Measurements from ENCODE around the gene AKT2. TPM values are rescaled to one million over a fixed set of nuclear protein-coding genes. Genes with fewer than 3 reads are reported as not detected.
A peak's percentile ranks its signal among the peaks of the same experiment; 100 is the strongest.

The AKT2 gene
- polyA plus RNA-seq, 3 donors, result 144 to 248 (median 180) TPM

DNA sequence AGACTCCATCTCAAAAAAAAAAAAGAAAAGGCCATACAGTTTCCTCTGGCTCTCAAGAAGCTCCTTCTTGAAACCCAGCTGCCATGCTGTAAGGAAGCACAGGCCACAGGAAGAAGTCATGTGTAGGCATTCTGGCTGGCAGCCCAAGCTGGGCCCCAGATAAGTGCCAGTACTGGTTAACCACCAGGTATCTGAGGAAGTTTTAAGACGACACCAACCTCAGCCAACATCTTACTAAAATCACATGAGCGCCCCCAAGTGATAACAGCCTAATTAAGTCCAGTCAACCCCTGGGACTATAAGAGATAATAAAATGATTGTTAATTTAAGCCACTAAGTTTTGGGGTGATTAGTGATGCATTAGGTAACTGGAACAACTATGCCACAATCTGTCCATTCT is 27.4 kb upstream of the AKT2 start:
- DNase-seq (ENCODE audit: extremely low read depth in 1 of 11, low read depth in 9 of 11, low spot score in 4 of 11), result no peak

DNA sequence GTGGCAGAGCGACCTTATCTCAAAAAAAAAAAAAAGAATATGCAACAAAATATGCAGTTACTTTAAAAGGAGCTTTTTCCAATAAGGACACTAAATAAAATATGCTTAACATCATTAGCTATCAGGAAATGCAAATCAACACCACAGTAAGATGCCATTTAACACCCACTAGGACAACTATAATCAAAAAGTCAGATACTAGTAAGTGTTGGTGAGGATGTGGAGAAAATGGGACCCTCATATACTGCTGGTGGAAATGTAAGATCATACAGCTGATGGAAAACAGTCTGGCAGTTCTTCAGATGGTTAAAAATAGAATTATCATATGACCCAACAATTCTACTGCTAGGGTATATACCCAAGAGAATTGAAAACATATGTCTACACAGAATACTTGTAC is 24.5 kb upstream of the AKT2 start:
- DNase-seq (ENCODE audit: extremely low read depth in 1 of 11, low read depth in 9 of 11, low spot score in 4 of 11), result no peak

DNA sequence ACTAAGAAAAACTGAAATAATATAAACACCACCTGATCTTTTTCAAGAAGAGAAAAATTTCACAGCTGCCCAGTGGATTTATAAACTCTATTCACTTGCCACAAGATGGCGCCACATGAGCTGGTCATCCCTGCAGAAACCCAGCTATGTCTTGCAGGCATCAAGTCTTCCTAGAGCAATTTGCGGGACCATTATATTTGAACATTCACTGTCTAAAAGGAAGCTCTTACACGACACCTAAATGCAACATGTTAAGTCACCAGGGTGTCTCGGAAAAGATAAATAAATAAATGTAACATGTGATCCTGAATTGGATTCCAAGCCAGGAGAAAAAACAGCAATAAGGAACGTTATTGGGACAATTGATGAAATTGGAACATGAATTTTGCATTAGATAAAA is 20.3 kb upstream of the AKT2 start:
- DNase-seq (ENCODE audit: extremely low read depth in 1 of 11, low read depth in 9 of 11, low spot score in 4 of 11), result peak; percentile 66 to 86 (median 77)

DNA sequence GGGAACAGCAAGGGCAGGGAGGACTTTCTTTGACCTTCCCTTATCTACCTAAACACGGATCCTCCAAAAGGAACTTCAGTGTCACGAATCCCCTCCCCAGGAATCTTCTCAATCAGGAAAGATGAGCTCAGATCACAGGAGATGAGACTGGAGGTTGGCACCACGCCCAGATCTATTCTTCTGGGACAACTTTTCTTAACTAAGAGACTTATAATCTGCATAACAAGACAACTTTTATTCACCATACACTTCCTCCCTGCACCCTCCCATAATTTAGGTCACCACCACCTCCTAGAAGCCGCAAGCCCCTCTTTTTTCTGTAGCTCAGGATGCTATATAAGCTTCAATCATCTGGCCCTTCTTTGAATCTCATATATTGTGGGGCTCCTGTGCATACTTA is 19.2 kb upstream of the AKT2 start:
- DNase-seq (ENCODE audit: extremely low read depth in 1 of 11, low read depth in 9 of 11, low spot score in 4 of 11), result no peak

DNA sequence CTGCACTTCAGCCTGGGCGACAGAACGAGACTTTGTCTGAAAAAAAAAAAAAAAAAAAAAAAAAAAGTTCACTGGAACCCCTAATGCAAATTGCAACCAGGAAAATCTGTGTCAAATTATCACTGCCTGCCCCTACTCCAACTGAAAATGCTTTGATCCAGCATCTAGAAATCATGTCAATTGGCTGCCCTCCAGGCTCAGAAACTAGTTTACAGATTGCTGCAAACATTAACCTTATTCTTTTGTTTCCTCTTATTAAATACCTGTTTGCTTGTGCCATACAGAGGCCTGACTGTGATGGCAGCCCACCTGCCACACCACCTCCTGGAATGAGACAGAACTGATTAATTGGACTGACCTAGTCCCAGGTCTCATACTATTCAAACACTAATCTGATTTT is 18.6 kb upstream of the AKT2 start:
- no peak for DNase-seq (ENCODE audit: extremely low read depth in 1 of 11, low read depth in 9 of 11, low spot score in 4 of 11)

DNA sequence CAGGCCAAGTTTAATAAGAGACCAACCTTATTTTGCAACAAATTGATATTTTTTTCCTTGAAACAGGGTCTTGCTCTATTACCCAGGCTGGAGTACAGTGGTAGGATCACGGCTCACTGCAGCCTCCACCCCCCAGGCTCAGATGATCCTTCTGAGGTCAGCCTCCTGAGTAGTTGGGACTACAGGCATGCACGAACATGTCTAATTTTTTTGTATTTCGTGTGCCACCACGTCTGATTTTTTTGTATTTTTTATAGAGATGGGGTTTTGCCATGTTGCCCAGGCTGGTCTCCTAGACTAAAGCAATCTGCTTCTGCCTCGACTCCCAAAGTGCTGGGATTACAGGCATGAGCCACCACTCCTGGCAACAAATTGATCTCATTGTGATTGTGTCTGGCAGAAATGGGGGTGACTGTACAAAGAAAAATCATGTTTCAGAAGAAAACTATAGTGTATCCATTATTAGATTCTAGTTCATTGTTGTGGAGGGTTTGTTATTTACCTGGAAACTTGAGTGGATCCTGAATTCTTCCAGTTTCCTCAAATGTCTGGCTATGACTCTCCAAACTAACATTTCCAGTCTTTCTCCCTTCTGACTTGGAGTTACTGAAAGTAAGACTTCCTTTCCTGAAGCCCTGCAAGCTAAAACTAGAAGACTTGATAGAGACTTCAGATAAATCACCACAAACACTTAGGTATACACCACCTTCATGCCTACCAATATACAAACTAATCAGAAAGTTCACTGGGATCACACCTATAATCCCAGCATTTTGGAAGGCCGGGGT is 17.3 kb upstream of the AKT2 start:
- no peak for DNase-seq (ENCODE audit: extremely low read depth in 1 of 11, low read depth in 9 of 11, low spot score in 4 of 11)

DNA sequence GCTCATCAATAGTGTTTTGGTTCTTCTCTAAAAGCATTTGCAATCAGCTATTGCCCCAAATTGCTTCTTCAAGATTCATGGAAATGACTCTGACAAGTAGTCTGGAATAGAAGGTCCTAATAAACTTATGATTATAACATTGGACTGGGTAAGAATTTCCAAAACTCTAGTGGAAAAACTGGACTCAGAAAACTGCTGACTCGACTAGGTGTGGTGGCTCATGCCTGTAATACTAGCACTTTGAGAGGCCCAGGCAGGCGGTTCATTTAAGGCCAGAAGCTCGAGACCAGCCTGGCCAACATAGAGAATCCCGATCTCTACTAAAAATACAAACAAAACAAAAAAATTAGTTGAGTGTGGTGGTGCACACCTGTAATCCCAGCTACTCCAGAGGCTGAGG is 15.5 kb upstream of the AKT2 start:
- no peak for DNase-seq (ENCODE audit: extremely low read depth in 1 of 11, low read depth in 9 of 11, low spot score in 4 of 11)

DNA sequence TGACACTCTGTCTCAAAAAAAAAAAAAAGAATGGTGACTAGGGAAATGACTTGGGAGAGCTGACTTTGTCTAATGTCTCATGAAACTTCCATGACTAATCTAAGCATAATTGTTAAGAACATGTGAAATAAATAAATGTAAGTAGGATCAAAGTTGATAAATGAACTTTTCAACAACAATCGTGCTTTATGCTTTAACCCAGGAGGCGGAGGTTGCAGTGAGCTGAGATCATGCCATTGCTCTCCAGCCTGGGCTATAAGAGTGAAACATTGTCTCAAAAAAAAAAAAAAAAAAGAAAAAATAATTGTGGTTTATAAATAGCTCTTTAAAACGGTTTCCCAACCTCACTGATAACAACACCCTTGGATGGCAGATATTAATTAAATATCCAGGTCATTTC is 12.9 kb upstream of the AKT2 start:
- no peak for DNase-seq (ENCODE audit: extremely low read depth in 1 of 11, low read depth in 9 of 11, low spot score in 4 of 11)

DNA sequence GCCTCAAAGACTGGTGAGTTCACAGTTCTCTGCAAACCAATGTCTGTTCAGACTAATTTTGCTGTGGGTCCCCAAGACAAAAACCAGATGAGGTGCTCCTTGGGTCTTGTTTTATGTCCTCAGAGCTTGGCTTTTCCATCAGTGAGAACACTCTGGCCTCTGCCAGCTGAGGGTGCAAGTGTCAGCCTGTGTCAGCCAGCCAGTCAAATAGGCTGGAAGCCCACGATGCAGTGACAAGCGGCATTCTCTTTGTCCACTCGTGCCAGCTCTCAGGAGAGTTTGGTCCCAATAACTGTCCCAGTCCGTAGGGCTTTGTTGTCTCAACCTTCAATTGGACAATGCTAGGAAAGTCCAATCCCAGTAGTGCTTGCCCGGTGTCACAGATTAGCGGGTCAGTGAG is 9.4 kb upstream of the AKT2 start:
- no peak for DNase-seq (ENCODE audit: extremely low read depth in 1 of 11, low read depth in 9 of 11, low spot score in 4 of 11)

DNA sequence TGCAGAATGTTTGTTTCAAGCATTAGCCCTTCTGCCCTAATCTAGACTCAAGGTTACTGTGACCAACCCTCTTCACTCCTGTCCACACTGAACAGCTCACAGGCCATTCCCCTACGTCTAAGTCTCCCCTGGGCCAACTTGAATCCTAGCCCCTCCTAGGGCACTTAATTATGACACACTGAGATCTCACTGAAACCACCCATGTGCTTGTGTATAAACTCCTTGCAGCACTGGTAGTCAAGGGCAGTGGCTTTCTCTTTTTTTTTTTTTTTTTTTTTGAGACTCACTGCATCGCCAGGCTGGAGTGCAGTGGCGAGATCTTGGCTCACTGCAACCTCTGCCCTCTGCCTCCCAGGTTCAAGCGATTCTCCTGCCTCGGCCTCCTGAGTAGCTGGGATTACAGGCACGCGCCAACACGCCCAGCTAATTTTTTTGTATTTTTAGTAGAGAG is 1.9 kb upstream of the AKT2 start:
- DNase-seq (ENCODE audit: extremely low read depth in 1 of 11, low read depth in 9 of 11, low spot score in 4 of 11), result no peak

DNA sequence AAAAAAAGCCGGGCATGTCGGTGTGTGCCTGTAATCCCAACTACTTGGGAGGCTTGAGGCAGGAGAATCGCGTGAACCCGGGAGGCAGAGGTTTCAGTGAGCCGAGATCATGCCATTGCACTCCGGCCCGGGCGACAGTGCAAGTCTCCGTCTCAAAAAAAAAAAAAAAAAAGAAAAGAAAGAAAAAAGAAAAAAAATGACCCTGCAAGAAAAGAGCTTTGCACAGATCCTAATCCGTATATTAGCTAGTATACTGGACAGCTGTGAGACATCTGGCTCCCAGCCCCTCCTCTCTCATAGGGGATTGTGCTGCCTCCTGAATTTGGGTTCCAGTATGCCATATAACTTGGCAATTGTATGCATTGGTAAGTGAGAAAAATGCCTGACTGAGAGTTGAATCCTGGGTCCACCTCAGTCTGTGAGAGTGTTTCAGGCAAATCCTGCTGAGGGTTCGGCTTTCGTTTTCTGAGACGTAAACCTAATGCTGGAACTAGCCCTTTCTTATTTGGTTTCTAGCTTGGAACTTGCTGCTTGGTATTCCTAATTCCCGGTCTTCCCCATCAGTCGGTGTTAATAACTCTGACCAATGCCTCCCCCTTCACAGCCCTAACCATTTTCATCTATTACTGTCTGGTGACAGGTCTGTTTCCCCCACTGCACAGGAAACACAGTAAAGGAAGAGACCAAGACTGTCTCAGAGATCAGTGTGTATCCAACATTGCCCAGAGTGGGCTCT is 1.3 kb upstream of the AKT2 start:
- peak in 1 of 11 donors; percentile 25 for DNase-seq (ENCODE audit: extremely low read depth in 1 of 11, low read depth in 9 of 11, low spot score in 4 of 11)

DNA sequence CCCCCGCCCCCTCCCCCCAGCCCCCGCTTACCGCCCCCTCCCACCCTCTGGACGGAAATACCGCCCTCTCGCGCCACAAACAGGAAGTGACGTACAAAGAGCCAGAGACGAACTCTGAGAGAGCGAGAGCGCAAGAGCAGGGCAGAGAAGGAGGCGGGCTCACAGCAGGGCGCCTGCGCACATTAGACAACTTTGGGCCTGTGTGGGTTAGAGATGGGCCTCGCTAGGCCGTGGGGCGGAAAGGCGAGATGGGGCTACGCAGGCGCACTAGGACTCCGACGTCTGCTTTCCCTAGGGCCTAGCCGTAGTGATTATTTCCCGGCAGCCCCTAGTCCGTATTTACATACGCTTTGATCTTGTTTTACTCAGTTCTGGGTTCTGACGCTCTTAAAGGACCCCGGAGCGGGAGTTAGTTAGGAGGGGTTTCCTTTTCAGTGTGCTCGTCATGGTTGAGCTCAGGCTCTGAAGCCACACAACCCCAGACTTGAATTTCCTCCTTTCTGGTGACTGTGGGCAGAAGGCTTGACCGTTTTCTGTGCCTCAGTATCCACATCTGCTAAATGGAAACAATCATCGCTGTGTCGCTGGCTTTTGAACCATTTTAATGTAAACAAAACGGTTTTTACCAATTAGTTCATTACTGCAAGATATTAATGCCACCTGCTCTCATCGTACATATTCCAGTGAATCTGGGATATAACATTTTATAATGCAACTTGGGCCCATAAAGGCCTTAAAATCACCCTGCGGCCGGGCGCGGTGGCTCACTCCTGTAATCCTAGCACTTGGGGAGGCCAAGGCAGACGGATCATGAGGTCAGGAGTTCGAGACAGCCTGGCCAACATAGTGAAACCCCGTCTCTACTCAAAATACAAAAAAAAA is 449 bp upstream of the AKT2 start:
- peak; percentile 97 to 100 (median 99) for DNase-seq (ENCODE audit: extremely low read depth in 1 of 11, low read depth in 9 of 11, low spot score in 4 of 11)

DNA sequence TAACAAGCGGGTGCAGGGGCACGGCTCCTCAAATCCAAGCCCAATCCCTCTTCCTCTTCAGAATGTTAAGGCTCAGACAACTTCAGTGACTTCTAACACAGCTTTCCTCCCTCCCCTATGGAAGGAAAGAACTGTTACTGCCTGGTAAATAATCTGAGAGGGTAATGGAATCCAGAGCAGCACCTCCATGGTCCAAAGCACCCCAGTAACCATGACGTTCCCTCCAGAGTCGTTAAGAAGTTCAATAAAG is 969 bp downstream of the AKT2 start:
- DNase-seq (ENCODE audit: extremely low read depth in 1 of 11, low read depth in 9 of 11, low spot score in 4 of 11), result no peak

DNA sequence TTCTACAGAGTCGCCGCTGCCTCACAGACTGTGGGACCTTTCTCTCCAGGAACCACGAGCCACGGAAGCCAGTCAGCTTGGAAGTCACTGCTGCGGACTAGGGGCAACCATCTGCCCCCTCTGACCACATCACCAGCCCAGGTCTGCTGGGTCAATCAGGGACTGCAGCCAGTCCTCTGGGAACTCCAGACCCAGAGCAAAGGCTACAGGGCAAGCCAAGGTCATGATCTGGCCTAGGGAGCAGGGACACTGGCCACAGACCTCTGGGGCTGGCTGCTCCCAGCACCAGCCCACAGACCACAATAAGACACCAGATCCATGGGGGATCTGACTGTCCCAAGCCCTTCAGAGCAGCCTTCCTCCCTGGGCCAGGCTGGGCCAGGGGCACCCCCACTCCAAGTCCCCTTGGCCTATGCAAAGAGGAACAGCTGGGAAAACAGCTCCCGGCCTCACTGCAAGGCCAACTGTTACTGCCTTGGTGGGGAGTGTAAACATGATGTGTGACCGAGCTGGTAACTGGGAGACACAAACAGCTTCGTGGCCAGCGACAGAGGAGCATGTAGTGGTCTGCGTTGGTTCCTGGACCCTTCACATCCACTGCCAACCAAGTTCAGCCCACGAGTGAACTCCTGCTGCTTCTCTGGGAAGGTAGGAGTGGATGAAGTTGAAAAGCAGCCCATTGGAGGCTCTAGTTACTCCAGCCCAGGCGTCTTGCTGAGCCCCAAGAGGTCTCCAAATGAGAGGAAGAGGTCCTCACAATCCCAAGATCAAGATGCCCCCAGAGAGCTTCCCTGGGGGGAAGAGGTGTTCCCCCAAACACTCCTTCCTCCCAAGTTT is 1.5 kb downstream of the AKT2 start:
- no peak for DNase-seq (ENCODE audit: extremely low read depth in 1 of 11, low read depth in 9 of 11, low spot score in 4 of 11)

DNA sequence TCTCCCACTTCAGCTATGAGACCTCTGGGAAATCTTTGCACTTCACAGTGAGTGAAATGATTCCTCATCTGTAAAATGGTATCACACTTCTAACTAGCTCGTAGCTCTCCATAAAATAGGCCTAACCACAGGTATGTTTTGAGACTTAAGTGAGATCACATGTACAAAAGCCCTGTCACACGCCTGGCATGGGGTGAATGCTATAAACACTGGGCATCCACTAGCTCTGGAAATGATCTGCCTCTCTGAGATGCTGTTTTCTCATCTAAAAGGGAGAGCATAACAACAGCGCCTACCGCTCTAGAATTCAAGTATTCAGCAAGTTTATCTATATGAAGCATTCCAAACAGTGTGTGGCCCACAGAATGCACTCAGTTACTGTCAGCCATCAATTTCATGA is 2.2 kb downstream of the AKT2 start:
- DNase-seq (ENCODE audit: extremely low read depth in 1 of 11, low read depth in 9 of 11, low spot score in 4 of 11), result no peak

DNA sequence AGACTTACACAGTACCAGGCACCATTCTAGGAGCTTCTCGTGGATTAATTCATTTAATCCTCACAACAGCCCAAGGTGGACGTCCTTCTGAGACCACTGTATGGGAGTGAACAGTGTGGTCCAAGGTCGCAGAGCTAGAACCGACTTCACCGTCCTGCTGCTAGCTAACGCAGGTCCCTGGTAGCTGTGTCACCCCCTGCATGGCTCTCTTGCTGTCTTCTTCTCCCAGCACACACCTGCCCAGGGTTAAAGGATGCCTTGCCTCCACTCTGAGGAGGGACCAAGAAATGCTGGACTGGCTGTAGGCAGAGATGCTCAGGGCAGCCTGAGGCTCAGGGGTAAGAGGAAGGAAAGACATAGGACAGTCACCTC is 3.0 kb downstream of the AKT2 start:
- no peak for DNase-seq (ENCODE audit: extremely low read depth in 1 of 11, low read depth in 9 of 11, low spot score in 4 of 11)

DNA sequence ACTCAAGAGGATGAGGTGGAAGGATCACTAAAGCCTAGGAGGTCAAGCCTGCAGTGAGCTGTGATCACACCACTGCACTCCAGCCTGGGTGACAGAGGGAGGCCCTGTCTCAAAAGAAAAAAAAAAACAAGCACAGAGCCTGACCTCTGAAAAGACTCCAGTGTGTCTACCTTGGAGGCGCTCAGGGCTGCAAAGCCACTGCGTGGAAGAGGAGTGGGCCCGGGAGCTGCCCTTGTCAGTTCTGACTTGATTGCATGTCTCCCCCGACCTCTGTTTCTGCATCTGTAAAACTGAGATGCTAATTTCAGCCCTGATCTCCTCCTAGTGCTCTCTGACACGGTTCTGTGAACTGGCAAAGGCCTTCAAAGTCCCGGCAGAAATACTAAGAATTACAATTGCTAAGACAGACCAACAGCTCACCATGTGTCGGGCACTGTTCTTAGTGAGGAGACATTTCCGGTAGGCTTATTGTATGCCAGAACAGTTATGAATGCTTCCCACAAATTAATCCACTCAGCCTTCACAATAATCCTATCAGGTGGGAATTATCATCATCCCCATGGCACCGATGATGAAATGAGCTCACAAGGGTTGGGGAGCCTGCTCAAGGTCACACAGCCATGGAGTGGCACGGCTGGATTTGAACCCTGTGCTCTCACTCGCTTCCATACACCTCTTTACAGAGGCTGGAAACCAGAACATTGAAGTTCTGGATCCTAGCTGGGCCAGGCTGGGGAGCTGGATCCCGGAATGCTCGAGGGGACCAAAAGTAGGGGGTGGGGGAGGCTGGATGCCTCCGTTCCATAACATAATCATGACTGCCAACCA is 3.5 kb downstream of the AKT2 start:
- no peak for DNase-seq (ENCODE audit: extremely low read depth in 1 of 11, low read depth in 9 of 11, low spot score in 4 of 11)

DNA sequence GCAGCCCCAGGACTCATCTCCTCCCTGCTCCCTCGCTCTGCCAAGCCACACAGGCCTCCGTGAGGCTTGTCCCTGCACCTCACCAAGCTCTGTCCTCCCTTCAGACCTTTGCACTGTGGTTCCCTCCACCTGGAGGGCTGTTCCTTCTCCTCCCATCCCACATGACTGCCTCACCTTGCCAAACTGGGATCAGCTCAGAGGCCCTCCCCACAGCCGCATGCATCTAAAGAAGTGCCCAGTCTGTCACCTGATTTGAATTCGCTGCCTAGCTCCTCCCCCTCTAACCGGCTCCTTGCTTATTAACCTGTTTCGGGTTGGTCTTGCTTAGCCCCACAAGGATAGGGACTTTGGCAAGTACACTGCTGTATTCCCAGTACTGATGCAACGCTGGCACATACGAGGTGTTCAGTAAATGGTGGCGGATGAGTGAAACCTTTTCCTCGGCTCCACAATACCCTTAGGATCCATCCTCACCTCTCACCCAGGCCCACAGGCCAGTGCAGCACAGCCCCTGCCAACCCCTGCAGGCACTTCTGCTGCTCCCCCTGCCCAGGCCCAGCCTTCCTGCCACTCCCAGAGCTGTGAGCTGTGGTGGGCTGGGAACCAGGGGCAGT is 4.4 kb downstream of the AKT2 start:
- DNase-seq (ENCODE audit: extremely low read depth in 1 of 11, low read depth in 9 of 11, low spot score in 4 of 11), result no peak
